Measurements from ENCODE around the gene LIPA.

The LIPA gene

GRCh38 chr10:89270153-89270483 lies 18.5 kb upstream of the LIPA start:
- no peak for ATAC-seq
- TF ChIP-seq TSHZ2 (CRISPR knock-in tag; IDR thresholded peaks at IDR 0.05), result no peak
- no peak for TF ChIP-seq ZC3H10 (CRISPR knock-in tag; IDR thresholded peaks at IDR 0.05)
- no peak for TF ChIP-seq TCF4 (CRISPR knock-in tag; IDR thresholded peaks at IDR 0.05; ENCODE audit: borderline replicate concordance)
- TF ChIP-seq TOX (CRISPR knock-in tag; IDR thresholded peaks at IDR 0.05; ENCODE audit: borderline replicate concordance), result no peak
- TF ChIP-seq ESRRG (CRISPR knock-in tag; IDR thresholded peaks at IDR 0.05), result no peak
- no peak for TF ChIP-seq ZFP30 (CRISPR knock-in tag; IDR thresholded peaks at IDR 0.05)
- no peak for TF ChIP-seq GLIS3 (CRISPR knock-in tag; IDR thresholded peaks at IDR 0.05)
- TF ChIP-seq ZNF8 (CRISPR knock-in tag; IDR thresholded peaks at IDR 0.05), result no peak
- TF ChIP-seq CSDC2 (CRISPR knock-in tag; IDR thresholded peaks at IDR 0.05), result no peak
- no peak for TF ChIP-seq ZFP3 (CRISPR knock-in tag; IDR thresholded peaks at IDR 0.05)
- no peak for TF ChIP-seq POU6F1 (CRISPR knock-in tag; IDR thresholded peaks at IDR 0.05; ENCODE audit: borderline replicate concordance, low read depth)
- TF ChIP-seq OSR1 (CRISPR knock-in tag; IDR thresholded peaks at IDR 0.05), result no peak
- no peak for TF ChIP-seq ARNTL (CRISPR knock-in tag; IDR thresholded peaks at IDR 0.05; ENCODE audit: borderline replicate concordance, low read depth)
- no peak for TF ChIP-seq PPARA (CRISPR knock-in tag; IDR thresholded peaks at IDR 0.05; ENCODE audit: borderline replicate concordance)
- TF ChIP-seq PATZ1 (CRISPR knock-in tag; IDR thresholded peaks at IDR 0.05; ENCODE audit: borderline replicate concordance), result no peak
- no peak for TF ChIP-seq ISL1 (CRISPR knock-in tag; IDR thresholded peaks at IDR 0.05)

GRCh38 chr10:89269433-89270152 lies 18.0 kb upstream of the LIPA start:
- ATAC-seq, result no peak
- TF ChIP-seq ARNTL (CRISPR knock-in tag; IDR thresholded peaks at IDR 0.05; ENCODE audit: borderline replicate concordance, low read depth) (no peak), PATZ1 (CRISPR knock-in tag; IDR thresholded peaks at IDR 0.05; ENCODE audit: borderline replicate concordance) (no peak), POU6F1 (CRISPR knock-in tag; IDR thresholded peaks at IDR 0.05; ENCODE audit: borderline replicate concordance, low read depth) (no peak), BACH2 (CRISPR knock-in tag; IDR thresholded peaks at IDR 0.05; ENCODE audit: borderline replicate concordance) (no peak), ZNF8 (CRISPR knock-in tag; IDR thresholded peaks at IDR 0.05) (no peak), SNAI2 (CRISPR knock-in tag; IDR thresholded peaks at IDR 0.05) (no peak), ESRRG (CRISPR knock-in tag; IDR thresholded peaks at IDR 0.05) (no peak), ZNF565 (CRISPR knock-in tag; conservative IDR thresholded peaks at IDR 0.05; ENCODE audit: low read depth) (no peak), CSRNP3 (CRISPR knock-in tag; IDR thresholded peaks at IDR 0.05) (no peak), TCF4 (CRISPR knock-in tag; IDR thresholded peaks at IDR 0.05; ENCODE audit: borderline replicate concordance) (no peak), OSR1 (CRISPR knock-in tag; IDR thresholded peaks at IDR 0.05) (no peak), RARB (CRISPR knock-in tag; IDR thresholded peaks at IDR 0.05) (no peak), ZC3H10 (CRISPR knock-in tag; IDR thresholded peaks at IDR 0.05) (no peak)
